ENCODE results near the gene RASA3.
"Not testable (repeated sequence)": the region's sequence is repeated elsewhere in the genome, so short reads cannot be mapped to it uniquely, and the experiment has no call there.

Gene RASA3

GRCh38 chr13:114124431-114124830 lies 8.0 kb downstream of the RASA3 start:
- DNase-seq, result peak; percentile 65

DNA sequence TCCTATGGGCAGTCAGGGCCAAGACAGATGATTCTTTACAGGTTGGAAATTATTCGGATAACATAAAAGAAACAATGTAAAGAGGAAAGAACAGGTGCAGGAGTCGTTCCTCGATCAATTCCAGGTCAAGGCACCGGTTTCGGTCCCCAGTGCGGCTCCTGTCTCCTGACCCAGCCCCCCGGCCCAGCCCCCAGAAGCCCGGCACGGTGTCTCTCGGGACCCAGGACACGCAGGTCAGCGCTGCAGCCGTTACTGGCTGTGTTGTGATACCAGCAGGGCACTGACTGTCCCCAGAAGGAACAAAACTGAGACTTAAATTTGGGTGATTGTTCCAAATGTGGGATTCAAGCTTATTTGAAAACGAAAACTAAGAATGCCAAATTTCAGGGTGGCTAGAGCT lies 8.5 kb downstream of the RASA3 start:
- DNase-seq, result no peak

- no peak for DNase-seq
Measured at GRCh38 chr13:114123448-114123847, 9.0 kb downstream of the RASA3 start.

GRCh38 chr13:114122591-114123211 lies 9.7 kb downstream of the RASA3 start:
- peak; percentile 28 for DNase-seq

- DNase-seq, result no peak
Measured at GRCh38 chr13:114122127-114122511, 10.3 kb downstream of the RASA3 start.

- DNase-seq, result no peak
Measured at GRCh38 chr13:114121496-114122126, 10.8 kb downstream of the RASA3 start.

DNA sequence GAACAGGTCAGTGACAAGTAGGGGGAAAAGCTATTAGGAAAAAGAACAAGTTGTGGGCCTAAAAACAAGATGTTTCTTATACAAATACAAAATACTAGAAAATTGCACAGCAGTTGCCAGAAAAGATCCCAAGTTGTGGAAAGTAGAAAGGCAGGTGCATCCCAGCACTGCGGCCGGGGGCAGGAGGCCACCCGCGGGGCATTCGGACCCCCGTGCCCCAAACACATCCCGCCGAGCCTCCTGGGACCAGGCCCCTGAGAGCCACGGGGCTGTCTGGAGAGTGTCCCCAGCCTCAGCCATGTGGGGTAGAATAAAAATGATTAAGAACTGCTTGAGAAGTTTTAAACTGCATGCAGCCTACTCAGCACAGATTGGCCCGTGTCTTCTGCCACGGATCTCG lies 11.4 kb downstream of the RASA3 start:
- no peak for DNase-seq

DNA sequence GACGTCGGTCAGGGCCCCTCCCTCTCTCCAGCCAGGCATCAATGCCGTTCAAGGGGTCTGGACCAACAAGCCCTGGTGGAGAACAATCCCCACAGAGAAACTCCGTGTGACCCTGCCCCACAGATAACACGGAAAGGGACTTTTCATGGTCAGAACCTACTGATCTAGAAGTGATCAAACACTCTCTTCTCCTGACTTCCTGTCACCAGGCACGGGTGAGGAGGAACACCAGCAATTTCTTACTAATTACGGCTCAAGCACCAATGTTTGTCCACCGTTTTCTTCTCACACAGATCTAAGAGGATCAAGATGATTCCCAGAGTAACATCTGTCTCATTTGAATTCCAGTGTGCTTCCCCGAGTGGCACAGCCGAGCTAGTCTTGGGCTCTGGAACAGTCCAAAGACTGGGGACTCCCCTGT lies 11.8 kb downstream of the RASA3 start:
- DNase-seq, result no peak

DNA sequence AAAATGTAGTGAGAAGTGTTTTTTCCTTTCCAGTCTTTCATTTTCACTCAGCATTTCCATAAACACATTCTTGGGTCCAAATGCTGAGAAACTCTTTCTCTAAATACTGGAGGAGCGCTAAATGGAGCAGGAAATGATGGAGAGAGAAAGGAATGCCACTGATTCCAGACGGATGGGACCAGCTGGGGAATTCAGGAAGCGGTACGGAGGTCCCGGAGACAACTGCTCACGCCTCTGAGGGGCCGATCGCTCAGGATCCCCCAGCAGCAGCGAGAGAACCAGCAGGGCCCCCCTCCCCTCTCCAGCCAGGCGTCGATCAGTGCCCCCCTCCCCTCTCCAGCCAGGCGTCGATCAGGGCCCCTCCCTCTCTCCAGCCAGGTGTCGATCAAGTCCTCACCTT lies 13.2 kb downstream of the RASA3 start:
- DNase-seq, result no peak

DNA sequence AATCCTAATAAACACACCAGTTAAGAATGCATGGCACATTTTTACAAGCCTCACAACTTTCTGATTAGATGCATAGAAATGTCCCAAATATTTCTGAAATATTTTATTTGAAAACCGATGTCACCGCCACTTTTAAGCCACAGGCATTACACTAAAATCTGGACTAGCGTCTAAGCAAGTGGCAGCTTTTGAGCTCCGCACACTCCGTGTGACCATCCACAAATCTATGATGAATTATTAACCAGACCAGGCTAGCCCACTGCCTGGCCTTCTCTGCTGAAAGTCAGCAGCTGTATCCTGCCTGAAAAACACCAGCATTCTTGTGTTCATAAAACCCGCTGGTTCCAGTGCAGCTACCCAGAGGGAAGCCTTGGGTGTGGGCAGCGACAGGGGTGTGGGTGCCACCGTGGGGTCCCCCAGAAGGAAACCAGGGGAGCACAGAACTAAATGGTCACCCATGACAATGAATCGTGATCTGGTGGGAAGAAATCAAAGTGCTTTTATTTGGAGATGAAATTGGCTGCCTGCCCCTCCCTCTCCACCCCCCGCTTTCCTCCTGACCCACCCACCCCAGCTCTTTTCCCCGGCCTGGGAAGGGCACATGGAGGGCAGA lies 13.8 kb downstream of the RASA3 start:
- DNase-seq, result no peak

DNA sequence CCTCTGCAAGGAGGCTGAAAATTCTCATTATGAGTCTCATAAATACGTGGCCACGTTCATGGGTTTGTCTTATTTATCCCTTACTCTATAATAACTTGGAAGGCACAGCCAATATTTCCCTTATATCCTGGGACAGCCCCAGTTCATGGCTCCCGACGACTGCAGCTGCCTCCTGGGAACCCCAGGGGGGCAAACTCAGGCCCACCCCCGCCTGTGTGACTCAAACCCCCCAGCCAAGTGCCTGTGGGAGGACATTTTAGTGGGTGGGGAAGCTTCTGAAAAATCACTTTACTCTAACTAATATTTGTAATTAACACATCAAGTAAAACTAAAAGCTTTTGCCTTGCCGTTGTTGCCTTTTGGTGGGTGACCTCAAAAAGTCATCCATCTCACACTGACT lies 14.3 kb downstream of the RASA3 start:
- no peak for DNase-seq

GRCh38 chr13:114117341-114117874 lies 15.0 kb downstream of the RASA3 start:
- not testable (repeated sequence) for DNase-seq

- no peak for DNase-seq
Measured at GRCh38 chr13:114116734-114117133, 15.7 kb downstream of the RASA3 start.

DNA sequence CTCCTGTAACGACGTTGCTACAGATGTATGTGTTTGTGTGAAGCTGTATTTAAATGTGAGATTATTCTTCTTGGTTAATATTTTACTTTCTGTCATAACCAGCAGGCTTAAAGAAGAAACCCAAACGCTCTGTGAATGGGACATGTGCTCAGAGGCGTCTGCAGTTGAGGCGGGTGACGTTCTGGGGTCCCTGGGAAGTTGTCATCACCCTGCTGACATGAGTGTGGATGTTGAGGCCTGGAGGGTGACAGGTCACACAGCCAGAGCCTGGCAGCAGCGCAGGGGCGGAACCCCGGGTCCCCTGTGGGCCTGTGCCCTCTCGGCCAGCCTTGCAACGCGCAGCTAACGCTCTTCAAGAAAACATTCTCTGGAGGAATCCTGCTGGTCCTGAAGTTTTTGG lies 16.6 kb downstream of the RASA3 start:
- no peak for DNase-seq

- DNase-seq, result peak; percentile 96
Measured at GRCh38 chr13:114115191-114115671, 17.2 kb downstream of the RASA3 start.

DNA sequence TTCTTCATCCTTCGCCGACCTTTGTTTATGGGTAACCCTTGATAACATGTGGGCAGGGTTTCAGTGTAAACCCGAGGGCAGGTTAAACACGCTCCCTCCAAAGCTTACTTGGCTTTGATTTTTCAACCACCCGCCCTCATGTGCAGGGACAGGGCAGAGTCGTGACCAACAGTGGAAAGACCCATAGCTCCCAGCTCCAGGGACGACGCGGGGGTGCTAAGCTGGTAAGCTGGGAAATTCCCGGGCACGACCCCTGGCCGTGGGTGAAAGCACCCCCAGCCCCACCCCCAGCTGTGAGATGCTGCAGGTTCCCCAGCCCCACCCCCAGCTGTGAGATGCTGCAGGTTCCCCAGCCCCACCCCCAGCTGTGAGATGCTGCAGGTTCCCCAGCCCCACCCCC lies 17.8 kb downstream of the RASA3 start:
- not testable (repeated sequence) for DNase-seq

GRCh38 chr13:114114006-114114640 lies 18.3 kb downstream of the RASA3 start:
- no peak for DNase-seq

DNA sequence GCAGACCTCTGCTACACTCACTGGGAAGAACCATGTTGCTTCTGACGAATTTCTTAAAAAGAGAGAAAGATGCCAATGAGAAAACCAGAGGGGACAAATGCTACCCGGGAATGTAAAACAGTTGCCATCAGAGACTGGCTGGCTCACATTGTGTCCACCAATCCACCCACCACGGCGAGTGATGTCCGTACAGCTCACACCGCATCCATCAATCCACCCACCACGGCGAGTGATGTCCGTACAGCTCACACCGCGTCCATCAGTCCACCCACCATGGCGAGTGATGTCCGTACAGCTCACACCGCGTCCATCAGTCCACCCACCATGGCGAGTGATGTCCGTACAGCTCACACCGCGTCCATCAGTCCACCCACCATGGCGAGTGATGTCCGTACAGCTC lies 19.0 kb downstream of the RASA3 start:
- DNase-seq, result not testable (repeated sequence)

- DNase-seq, result no peak
Measured at GRCh38 chr13:114112826-114113322, 19.5 kb downstream of the RASA3 start.

- DNase-seq, result no peak
Measured at GRCh38 chr13:114112231-114112825, 20.1 kb downstream of the RASA3 start.

DNA sequence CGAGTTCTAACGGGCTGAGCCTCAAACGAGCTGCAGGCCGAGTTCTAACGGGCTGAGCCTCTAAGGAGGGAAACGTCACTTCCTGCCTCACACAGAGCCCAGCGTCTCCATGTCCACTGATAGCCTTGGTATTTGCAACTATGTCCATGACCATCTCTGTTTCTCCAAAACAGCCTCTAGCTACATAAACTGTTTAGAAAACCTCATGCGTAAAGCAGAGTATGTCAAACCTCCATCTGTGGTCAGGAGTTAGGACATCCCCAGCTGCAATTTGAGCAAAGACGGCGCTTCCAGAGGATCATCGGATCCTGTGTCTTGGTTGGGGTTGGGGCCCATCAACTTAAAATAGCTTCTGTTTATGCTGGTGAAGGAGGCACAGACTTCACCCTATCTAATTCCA lies 20.8 kb downstream of the RASA3 start:
- DNase-seq, result peak; percentile 85

DNA sequence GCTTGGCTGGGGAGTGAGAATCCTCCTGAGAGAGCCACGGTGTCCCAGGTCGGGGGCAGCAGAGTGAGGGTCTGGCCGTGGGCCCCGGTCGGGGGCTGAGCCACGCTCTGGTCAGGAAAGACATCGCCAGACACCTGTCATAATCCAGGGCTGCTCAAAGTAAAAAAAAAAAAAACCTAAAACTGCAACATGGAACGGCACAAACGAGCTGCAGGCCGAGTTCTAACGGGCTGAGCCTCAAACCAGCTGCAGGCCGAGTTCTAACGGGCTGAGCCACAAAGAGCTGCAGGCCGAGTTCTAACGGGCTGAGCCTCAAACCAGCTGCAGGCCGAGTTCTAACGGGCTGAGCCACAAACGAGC lies 21.6 kb downstream of the RASA3 start:
- peak; percentile 60 for DNase-seq

Data from MV-4-11 (cell line).